Measurements from ENCODE around the gene GTF2H2C_2.
"Not testable (repeated sequence)": the region's sequence is repeated elsewhere in the genome, so short reads cannot be mapped to it uniquely, and the experiment has no call there.

The GTF2H2C_2 gene

DNA sequence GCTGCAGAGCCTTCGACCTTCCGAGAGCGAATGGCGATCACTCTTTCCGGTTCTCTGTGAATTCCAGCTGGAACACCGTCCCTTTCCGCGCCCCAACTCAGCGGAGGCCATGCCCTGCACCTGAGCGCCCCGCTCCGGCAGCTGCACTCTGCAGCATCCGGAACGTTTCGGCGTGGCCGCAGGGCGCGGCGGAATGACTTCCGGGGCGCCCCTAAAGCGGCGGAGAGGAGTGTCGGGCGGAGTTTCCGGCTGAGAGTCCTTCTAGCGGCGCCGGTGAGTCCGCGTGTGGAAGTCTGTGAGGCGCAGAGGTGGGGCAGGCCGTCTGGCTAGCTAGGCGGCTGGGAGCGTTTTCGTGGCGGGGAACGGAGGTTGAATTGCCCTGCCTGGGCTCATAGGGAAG lies at the start of gene GTF2H2C_2:
GTF2H2C_2 (plus strand) TSS at position 252 of the 400 bp plus-strand sequence.
- DNase-seq: not testable (repeated sequence)

DNA sequence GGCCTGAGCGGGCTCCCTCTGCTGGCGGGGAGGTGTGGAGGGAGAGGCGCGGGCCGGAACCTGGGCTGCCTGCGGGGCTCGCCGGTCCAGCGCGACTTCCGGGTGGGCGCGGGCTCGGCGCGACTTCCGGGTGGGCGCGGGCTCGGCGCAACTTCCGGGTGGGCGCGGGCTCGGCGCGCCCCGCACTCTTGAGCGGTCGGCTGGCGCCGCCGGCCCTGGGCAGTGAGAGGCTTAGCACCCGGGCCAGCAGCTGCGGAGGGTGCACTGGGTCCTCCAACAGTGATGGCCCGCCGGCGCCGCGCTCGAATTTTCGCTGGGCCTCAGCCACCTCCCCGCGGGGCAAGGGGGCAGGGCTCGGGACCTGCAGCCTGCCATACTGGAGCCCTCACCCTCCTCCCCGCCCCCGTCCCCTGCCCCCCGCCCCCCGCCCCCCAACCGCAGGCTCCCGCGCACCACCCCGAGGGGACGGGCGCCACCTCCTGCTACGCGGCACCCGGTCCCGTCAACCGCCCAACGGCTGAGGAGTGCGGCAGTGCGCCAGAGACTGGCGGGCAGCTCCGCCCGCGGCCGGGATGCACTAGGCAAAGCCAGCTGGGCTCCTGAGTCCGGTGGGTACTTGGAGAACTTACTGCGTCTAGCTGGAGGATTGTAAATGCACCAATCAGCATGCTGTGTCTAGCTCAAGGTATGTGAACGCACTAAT lies 14.0 kb upstream of the GTF2H2C_2 start:
- not testable (repeated sequence) for DNase-seq

DNA sequence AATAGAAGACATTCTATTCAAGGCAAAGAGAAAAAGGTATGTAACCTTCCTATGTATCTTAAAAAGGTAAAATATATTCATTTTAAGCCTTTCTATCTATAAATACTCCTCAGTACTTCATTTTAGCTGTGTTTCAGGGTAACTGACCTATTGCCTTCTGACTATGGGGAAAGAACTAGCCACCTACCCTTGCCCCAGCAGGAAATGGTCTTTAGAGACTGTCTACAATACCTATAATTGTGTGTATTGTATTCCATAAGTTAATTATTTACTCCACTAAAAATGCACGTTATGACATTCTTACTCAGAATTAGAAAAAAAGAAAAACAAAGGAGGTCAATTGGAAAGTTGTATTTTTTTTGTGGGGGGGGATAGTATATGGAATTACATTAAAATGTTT lies 6.2 kb downstream of the GTF2H2C_2 start:
- not testable (repeated sequence) for DNase-seq

DNA sequence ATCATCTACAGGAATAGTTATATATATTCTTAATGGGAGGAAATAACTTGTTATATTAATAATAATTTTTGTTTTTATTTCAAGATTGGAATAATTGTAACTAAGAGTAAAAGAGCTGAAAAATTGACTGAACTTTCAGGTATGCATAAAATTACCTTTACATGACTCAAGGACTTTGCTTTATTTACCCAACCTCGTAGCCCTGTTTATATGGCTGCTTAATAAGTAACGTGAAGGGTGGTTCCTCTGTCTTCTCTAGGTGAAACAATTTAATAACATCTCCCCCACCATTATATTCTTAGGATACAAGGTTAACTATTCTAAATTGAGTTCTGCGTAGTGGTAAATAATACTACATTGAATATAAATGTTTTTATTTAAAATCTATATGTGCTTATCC lies 8.0 kb downstream of the GTF2H2C_2 start:
- DNase-seq: not testable (repeated sequence)

DNA sequence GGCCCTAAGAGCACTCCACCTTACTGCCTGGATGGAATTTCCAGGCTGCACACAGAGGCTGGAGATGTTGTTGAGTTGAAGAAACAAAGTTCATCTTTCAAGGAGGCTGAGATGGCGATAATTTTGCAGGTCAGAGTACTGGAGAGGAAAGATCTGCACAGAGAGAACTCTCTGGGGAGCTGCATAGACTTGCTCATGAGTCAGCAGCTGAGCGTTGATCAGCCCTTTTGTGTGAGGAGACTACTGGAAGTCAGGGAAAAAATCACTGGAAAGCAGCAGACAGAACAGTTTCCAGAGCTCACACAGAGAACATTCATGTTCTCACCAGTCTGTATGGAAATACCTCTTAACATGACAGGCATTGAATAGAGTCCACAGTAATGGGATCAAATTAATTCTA lies 23.4 kb downstream of the GTF2H2C_2 start:
- DNase-seq: not testable (repeated sequence)

DNA sequence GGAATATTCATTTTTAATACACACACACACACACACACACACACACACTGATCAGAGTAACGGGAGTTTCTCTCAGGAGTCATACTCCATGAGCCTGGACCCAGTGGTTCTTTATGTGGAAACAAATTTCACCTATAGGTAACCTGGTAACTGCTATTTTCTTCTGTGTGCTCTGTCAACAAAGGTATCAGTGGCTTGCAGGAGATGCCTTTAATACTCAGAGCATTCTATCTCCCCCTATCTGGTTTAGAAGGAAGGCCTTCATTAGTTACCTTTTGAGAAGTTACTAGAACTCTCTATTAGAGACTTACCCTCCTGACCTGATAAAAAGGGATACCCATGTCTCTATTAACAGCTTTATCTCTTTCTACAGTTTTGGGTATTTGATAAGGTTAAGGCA lies 34.4 kb downstream of the GTF2H2C_2 start:
- DNase-seq: not testable (repeated sequence)

DNA sequence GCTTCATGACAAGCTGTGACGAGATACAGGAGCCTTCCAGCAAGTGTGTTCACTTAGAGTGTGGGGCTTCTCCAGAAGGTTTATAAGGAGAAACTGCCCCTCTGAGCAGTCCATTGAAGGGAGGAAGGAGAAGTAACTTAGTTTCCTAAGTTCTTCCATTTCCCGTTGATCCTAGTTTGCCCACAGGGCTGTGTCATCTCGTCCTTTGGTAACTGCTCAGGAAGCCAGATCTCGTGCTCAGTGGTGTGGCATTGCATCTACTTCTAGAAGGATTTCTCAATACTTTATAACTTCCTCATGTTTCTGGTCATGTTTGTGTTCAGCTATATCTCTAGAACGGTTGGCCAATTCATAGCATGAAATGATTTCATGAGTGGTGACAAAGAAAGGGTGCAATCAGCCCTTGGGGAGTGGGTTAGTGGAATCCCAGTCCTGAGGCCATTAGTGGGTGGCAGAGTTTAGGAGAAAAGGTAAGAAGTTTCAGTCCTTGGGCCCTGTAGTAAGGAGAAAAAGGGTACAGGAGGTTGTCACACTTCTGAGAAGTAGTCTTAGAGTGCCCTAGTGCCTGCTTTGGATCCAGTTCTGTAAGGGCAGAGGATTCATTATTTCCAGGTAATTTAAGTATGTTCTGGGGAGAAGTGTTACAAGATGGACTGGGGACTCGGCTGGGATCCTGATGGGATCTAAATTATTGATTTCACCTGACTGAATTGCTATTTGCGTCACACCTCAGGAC lies 36.2 kb downstream of the GTF2H2C_2 start:
- DNase-seq: not testable (repeated sequence)

DNA sequence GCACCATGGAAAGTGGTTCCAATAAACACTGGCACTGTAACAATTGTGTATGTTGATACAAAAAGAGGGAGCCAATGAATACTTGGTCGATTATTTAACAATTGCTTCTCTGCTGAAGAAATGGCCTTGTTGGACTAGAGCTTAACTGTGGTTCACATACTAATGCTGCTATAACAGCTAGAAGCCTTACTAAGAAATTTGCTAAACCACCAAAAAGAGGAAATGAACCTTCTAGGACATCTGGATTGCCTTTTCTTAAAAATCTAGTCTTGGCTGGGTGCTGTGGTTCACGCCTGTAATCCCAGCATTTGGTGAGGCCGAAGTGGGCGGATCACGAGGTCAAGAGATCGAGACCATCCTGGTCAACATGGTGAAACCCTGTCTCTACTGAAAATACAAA lies 41.9 kb downstream of the GTF2H2C_2 start:
- DNase-seq: not testable (repeated sequence)

DNA sequence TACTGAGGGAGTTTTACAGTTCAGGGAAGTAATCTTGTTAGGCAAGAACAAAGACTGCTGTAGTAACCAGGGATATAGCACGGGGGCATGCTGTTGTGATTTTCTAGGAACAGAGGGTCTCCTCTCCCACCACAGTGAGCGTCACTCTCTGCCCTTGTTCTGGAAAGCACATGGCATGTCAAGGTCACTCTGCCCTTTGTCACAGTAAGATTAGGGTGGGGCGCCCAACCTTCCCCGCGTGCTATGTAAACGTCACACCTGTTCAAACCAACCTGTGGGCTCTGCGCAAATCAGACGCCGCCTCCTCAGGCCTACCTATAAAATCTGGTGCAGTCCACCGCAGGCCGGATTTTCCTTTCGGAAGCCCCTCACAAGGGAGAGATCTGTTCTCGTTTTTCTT lies 44.0 kb downstream of the GTF2H2C_2 start:
- DNase-seq: not testable (repeated sequence)

DNA sequence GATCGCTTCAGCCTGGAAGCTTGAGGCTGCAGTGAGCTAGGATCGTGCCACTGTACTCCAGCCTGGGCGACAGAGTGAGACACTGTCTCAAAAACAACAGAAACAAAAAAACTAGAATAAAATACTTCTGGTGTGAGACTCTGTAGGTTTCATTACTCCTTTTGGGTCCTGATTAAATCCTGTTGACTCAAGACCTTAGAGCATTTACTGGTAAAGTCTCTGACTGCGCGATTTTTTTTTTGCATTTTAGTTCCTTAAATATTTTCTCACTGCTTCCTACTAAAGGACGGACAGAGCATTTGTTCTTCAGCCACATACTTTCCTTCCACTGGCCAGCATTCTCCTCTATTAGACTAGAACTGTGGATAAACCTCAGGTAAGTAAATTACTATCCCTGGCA lies 46.8 kb downstream of the GTF2H2C_2 start:
- not testable (repeated sequence) for DNase-seq

DNA sequence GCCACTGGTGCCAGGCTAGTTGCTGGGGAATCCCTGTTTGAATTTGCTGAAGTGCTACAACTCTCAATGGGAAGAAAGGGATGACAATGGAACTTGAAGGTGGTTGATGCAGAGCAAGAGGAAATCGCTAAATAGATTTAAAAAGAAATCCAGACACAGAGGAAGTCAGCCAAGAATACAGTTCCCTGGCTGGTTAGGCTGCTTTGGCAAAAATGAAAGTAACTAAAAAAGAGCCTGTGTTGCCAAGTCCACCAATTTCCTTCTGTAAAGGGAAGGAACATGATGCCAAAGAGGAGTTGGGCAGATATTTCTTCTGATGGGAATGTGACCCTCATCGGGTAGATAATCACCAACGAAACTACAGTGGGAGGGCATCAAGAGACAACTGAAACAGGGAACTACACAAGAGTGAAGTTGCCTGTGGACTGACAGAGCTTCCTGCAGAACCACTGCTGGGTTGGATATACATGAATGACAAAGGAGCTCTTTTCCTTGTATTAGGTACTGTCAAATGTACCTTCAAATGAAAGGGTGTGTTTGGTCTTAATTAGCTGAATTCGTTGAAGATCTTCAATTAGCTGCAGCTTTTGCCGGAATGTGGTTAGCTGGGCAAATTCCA lies 49.0 kb downstream of the GTF2H2C_2 start:
- not testable (repeated sequence) for DNase-seq

DNA sequence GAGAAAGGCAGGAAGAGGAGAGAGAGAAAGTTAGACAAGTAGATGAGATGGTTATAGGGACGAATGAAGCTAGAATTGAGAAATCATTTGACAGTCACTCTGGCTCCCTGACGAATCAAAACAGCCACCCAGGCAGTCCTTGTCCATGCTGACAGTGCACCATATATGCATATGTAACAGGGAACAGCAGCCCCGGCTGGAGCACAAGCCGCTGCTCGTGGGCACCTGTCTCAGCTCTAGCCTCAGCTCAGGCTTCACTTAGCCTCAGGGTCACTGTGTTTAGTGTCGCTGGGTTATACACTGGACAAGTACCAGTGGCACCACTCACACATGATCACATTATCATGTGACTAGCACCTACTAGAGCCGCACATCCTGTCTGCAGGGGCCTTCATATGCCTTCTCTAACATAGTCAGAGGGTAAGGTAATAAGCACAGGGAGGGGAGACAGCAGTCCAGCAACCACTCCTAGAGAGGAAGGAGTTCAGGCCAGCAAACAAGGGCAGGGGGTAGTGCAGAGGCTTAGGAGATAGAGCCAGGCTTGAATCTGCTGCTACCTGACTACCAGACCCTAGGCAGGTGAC lies 54.9 kb downstream of the GTF2H2C_2 start:
- not testable (repeated sequence) for DNase-seq

All from NCI-H510A treated with DMSO at 0.1 percent for 48 hours (cell line).